Keratinocyte (primary cell): Measurements from ENCODE around the gene ERGIC1.

Experiments
- EZH2 ChIP-seq: IDR thresholded peaks from one replicate; pipeline ENCODE4 v1.6.1; 2012; ENCODE audit warnings: inconsistent platforms, mild to moderate bottlenecking, low read length, moderate library complexity
- TF ChIP-seq, protein P1 (sequence below), 3 experiments: IDR thresholded peaks in 1 of 3; conservative IDR thresholded peaks in 1 of 3; optimal IDR thresholded peaks in 1 of 3; 2 replicates in 2 of 3; 3 replicates in 1 of 3; pipeline versions ENCODE3 to v1.5.1; 2011; ENCODE audit warnings: low read length in 3 of 3, mild to moderate bottlenecking in 3 of 3, moderate library complexity in 2 of 3, control low read depth in 1 of 3, inconsistent platforms in 1 of 3; ENCODE audit not compliant: insufficient read depth in 2 of 3; ENCODE audit errors: extremely low read depth in 1 of 3

DNA sequence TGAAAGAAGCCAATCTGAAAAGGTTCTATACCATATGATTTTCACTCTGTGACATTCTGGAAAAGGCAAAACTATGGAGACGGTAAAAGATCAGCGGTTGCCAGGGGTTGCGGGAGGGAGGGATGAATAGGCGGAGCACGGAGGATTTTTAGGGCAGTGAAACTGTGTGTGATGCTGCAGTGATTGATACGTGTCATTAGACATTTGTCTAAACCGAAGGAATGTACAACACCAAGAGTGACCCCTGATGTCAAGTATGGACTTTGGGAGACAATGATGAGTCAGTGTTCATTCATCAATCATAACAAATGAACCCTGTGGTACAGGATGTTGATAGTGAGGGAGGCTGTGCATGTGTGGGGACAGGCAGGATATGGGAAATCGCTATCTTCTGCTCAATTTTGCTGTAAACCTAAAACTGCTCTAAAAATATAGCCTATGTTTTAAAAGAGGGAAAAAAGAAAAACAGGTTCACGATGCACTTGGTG lies 34.4 kb downstream of the ERGIC1 start:
- TF ChIP-seq, protein P1, sequence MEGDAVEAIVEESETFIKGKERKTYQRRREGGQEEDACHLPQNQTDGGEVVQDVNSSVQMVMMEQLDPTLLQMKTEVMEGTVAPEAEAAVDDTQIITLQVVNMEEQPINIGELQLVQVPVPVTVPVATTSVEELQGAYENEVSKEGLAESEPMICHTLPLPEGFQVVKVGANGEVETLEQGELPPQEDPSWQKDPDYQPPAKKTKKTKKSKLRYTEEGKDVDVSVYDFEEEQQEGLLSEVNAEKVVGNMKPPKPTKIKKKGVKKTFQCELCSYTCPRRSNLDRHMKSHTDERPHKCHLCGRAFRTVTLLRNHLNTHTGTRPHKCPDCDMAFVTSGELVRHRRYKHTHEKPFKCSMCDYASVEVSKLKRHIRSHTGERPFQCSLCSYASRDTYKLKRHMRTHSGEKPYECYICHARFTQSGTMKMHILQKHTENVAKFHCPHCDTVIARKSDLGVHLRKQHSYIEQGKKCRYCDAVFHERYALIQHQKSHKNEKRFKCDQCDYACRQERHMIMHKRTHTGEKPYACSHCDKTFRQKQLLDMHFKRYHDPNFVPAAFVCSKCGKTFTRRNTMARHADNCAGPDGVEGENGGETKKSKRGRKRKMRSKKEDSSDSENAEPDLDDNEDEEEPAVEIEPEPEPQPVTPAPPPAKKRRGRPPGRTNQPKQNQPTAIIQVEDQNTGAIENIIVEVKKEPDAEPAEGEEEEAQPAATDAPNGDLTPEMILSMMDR (optimal IDR thresholded peaks at IDR 0.05 in 1 of 3, IDR thresholded peaks at IDR 0.05 in 1 of 3, conservative IDR thresholded peaks at IDR 0.05 in 1 of 3; ENCODE audit: extremely low read depth in 1 of 3, insufficient read depth in 2 of 3, low read length in 3 of 3), result no peak
- no peak for TF ChIP-seq EZH2
